Uterus (tissue), 4 donors: ENCODE results near the gene SDE2. TPM values are rescaled to one million over a fixed set of nuclear protein-coding genes. Genes with fewer than 3 reads are reported as not detected.

Source experiments
- DNase-seq, 2 donors: peaks; one replicate each; pipeline ENCODE4 v3.0.0-alpha.2; 2019 to 2020
- H3K27ac ChIP-seq, 2 donors: fragments of 200-600 bp; sonication (generic); 1 replicate in 1 of 2; 2 replicates in 1 of 2; pipeline ENCODE4 v1.5.1; 2016 to 2018
- H3K27me3 ChIP-seq, 2 donors: fragments of 200-600 bp; sonication (generic); one replicate each; pipeline ENCODE4 v1.5.1; 2018 to 2019; ENCODE audit warnings: control low read depth in 1 of 2
- H3K36me3 ChIP-seq, 2 donors: fragments of 200-600 bp; sonication (generic); one replicate each; pipeline ENCODE4 v1.5.1; 2019; ENCODE audit warnings: control low read depth in 1 of 2
- H3K4me1 ChIP-seq, 2 donors: fragments of 200-600 bp; sonication (generic); one replicate each; pipeline ENCODE4 v1.5.1; 2018 to 2019; ENCODE audit warnings: control low read depth in 1 of 2
- H3K4me3 ChIP-seq, 2 donors: fragments of 200-600 bp; sonication (generic); 1 replicate in 1 of 2; 2 replicates in 1 of 2; pipeline ENCODE4 v1.5.1; 2018 to 2019; ENCODE audit warnings: mild to moderate bottlenecking in 1 of 2
- H3K9me3 ChIP-seq, 2 donors: fragments of 200-600 bp; sonication (generic); one replicate each; pipeline ENCODE4 v1.5.1; 2019; ENCODE audit warnings: control low read depth in 1 of 2
- CTCF ChIP-seq, 4 experiments: fragments of 200-600 bp in 2 of 4; fragments of 450-650 bp in 2 of 4; sonication (generic) in 2 of 4; IDR thresholded peaks; one replicate each; pipeline ENCODE4 v1.5.1; 2016 to 2019; ENCODE audit warnings: antibody characterized with exemption in 4 of 4, mild to moderate bottlenecking in 2 of 4, moderate library complexity in 1 of 4
- POLR2A ChIP-seq, 2 donors: fragments of 450-650 bp; IDR thresholded peaks; one replicate each; pipeline ENCODE4 v1.6.1; 2016; ENCODE audit warnings: antibody characterized with exemption in 2 of 2, mild to moderate bottlenecking in 1 of 2, moderate library complexity in 1 of 2
- intact Hi-C: fragments of 100-400 bp; cut with DNase I; formaldehyde crosslinking; loops from one replicate; pipeline ENCODE4 v1.15.1; 2023; ENCODE audit warnings: low total_unique reads
- total RNA-seq, 4 donors: library from RNA; depleted of rRNA in 3 of 4; stranded (reverse); fragments of >200 nt in 3 of 4; gene quantifications; one replicate each; pipeline versions ENCODE4 v1.1.0 to v1.2.4, GENCODE V29; 2014 to 2023
- donor health status: DM: yes; HTN: yes; CAD: no.

The SDE2 gene
- total RNA-seq, 4 donors from 2014 or later, result 12.3 to 41.7 (median 17.2) TPM

GRCh38 chr1:225954753-225955152 is 44.4 kb downstream of the SDE2 start:
- DNase-seq, result no peak
- intact Hi-C loops, result no loop called here
- no peaks in the 10 kb centered on the region for H3K4me1 ChIP-seq

GRCh38 chr1:225953315-225953714 is 45.8 kb downstream of the SDE2 start:
- TF ChIP-seq POLR2A (IDR thresholded peaks at IDR 0.05), result no peak
- TF ChIP-seq CTCF (IDR thresholded peaks at IDR 0.05), result no peak
- DNase-seq, result no peak
- no peak overlapping the region for H3K4me3 ChIP-seq
- no peak overlapping the region for H3K27ac ChIP-seq
- H3K27me3 ChIP-seq, result no peaks in the 10 kb centered on the region
- intact Hi-C loops, result no loop called here
- no peaks in the 10 kb centered on the region for H3K9me3 ChIP-seq
- H3K36me3 ChIP-seq, result no peaks in the 10 kb centered on the region
- H3K4me1 ChIP-seq, result no peaks in the 10 kb centered on the region

More at GRCh38 chr1:225954753-225955152, 44.4 kb downstream of the SDE2 start:
- Histone ChIP-seq H3K4me3 (no peak overlapping the region), H3K36me3 (no peaks in the 10 kb centered on the region), H3K27ac (no peak overlapping the region), H3K9me3 (no peaks in the 10 kb centered on the region), H3K27me3 (no peaks in the 10 kb centered on the region)
- no peak for TF ChIP-seq CTCF (IDR thresholded peaks at IDR 0.05)
- TF ChIP-seq POLR2A (IDR thresholded peaks at IDR 0.05), result no peak

GRCh38 chr1:225950905-225951497 is 48.1 kb downstream of the SDE2 start:
- no peaks in the 10 kb centered on the region for H3K4me1 ChIP-seq
- H3K9me3 ChIP-seq, result no peaks in the 10 kb centered on the region
- no peaks in the 10 kb centered on the region for H3K36me3 ChIP-seq
- intact Hi-C loops, result no loop called here
- H3K27me3 ChIP-seq, result no peaks in the 10 kb centered on the region
- H3K4me3 ChIP-seq, result no peak overlapping the region
- DNase-seq, result no peak
- H3K27ac ChIP-seq, result no peak overlapping the region
- TF ChIP-seq CTCF (IDR thresholded peaks at IDR 0.05), result no peak
- TF ChIP-seq POLR2A (IDR thresholded peaks at IDR 0.05), result no peak

GRCh38 chr1:225949041-225949440 is 50.1 kb downstream of the SDE2 start:
- Histone ChIP-seq H3K27ac (no peak overlapping the region), H3K4me3 (no peak overlapping the region), H3K4me1 (no peaks in the 10 kb centered on the region), H3K36me3 (no peaks in the 10 kb centered on the region), H3K9me3 (no peaks in the 10 kb centered on the region), H3K27me3 (no peaks in the 10 kb centered on the region)
- intact Hi-C loops, result no loop called here
- DNase-seq, result no peak
- TF ChIP-seq CTCF (IDR thresholded peaks at IDR 0.05) (no peak), POLR2A (IDR thresholded peaks at IDR 0.05) (no peak)

- H3K4me1 ChIP-seq, result peaks cover 0 to 8% of the 10 kb centered on the region in 2 donors
- H3K27me3 ChIP-seq, result no peaks in the 10 kb centered on the region
- no peak overlapping the region for H3K4me3 ChIP-seq
- H3K27ac ChIP-seq, result no peak overlapping the region
- no peaks in the 10 kb centered on the region for H3K36me3 ChIP-seq
- H3K9me3 ChIP-seq, result no peaks in the 10 kb centered on the region
- intact Hi-C loops, result no loop called here
- DNase-seq, result no peak
- no peak for TF ChIP-seq POLR2A (IDR thresholded peaks at IDR 0.05)
- TF ChIP-seq CTCF (IDR thresholded peaks at IDR 0.05), result no peak
Measured at GRCh38 chr1:225946803-225947202, 52.3 kb downstream of the SDE2 start.
